ENCODE measurements around the gene IGFBP5.

- TF ChIP-seq CTCF (IDR thresholded peaks at IDR 0.05 in 4 of 5, conservative IDR thresholded peaks at IDR 0.05 in 1 of 5): no peak
- no peak for TF ChIP-seq POLR2A (IDR thresholded peaks at IDR 0.05)
Measured at GRCh38 chr2:216629784-216630183, 65.6 kb downstream of the IGFBP5 start.
